Measurements from ENCODE around the gene SPATA45. TPM values are rescaled to one million over a fixed set of nuclear protein-coding genes. Genes with fewer than 3 reads are reported as not detected.

SPATA45 gene
- total and polyA plus RNA-seq, 12 donors, result 0.56 TPM; not detected in 11

DNA sequence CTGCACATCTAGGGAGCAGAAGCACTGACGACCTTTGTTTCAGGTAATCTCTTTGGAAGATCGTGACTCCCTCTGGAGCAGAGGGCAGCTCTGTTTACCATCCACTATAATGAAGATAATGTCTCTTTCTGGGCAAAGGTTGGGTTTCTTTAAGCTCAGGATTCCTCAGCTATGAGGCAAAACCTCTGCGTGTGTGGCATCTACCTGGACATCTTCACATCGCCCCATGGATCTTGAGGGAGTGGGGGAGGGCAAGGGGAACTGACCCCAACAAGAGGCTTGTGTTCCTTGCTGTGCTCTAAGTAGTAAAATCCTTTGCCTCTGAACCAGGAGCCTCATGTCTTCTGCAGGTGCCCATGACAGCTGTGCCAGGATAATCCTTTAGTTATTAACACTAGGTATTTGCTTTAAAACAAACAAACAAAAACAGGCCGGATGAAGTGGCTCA, 19.6 kb downstream of the SPATA45 start:
- no peak for DNase-seq
- Histone ChIP-seq H3K27me3 (no peaks in the 10 kb centered on the region), H3K4me1 (no peaks in the 10 kb centered on the region), H3K36me3 (no peaks in the 10 kb centered on the region), H3K9me3 (peaks cover 0 to 24% (median 8%) of the 10 kb centered on the region in 11 donors), H3K27ac (no peak overlapping the region), H3K4me3 (no peak overlapping the region)
- TF ChIP-seq, protein P1, sequence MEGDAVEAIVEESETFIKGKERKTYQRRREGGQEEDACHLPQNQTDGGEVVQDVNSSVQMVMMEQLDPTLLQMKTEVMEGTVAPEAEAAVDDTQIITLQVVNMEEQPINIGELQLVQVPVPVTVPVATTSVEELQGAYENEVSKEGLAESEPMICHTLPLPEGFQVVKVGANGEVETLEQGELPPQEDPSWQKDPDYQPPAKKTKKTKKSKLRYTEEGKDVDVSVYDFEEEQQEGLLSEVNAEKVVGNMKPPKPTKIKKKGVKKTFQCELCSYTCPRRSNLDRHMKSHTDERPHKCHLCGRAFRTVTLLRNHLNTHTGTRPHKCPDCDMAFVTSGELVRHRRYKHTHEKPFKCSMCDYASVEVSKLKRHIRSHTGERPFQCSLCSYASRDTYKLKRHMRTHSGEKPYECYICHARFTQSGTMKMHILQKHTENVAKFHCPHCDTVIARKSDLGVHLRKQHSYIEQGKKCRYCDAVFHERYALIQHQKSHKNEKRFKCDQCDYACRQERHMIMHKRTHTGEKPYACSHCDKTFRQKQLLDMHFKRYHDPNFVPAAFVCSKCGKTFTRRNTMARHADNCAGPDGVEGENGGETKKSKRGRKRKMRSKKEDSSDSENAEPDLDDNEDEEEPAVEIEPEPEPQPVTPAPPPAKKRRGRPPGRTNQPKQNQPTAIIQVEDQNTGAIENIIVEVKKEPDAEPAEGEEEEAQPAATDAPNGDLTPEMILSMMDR (IDR thresholded peaks at IDR 0.05), result no peak
- intact Hi-C loops (cut with DNase I), result loop anchor here in 1 of 10 donors (10.0 kb wide), 1 partner anchor 157 kb away; no protein-coding TSS in a partner anchor
- no peak for ATAC-seq
- WGBS, 2 donors, result 82 to 85% methylated on average over 5 of the region's 5 CpGs

DNA sequence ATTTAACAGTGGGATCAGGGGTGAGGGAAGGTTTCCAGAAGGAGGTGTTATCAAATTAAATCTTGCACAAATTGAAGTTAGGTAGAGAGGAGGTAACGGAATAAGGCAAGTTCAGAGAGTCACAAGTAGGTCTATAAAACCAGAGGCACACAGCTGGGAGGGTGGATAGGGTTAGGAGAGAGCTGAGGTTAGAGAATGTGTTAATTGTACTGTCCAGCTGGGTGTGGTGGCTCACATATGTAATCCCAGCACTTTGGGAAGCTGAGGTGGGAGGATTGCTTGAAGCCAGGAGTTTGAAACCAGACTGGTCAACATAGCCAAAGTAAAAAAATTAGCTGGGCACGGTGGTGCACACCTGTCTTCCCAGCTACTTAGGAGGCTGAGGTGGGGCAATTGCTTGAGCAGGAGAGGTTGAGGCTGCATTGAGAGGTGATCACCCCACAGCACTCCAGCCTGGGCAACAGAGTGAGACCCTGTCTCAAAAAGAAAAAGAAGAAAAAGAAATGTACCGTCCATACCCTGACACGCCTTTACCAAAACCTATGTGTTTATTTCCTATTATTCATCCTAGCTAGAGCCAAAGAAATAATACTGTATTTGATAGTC, 20.2 kb downstream of the SPATA45 start:
- intact Hi-C loops (cut with DNase I), result loop anchor here in 1 of 10 donors (10.0 kb wide), 1 partner anchor 158 kb away; no protein-coding TSS in a partner anchor
- Histone ChIP-seq H3K36me3 (no peaks in the 10 kb centered on the region), H3K4me1 (no peaks in the 10 kb centered on the region), H3K4me3 (no peak overlapping the region), H3K27me3 (no peaks in the 10 kb centered on the region), H3K9me3 (peaks cover 0 to 24% (median 8%) of the 10 kb centered on the region in 11 donors), H3K27ac (no peak overlapping the region)
- no peak for DNase-seq
- 94 to 95% methylated on average over 4 of the region's 4 CpGs for WGBS, 2 donors
- no peak for ATAC-seq
- TF ChIP-seq, protein P1 (IDR thresholded peaks at IDR 0.05), result no peak

DNA sequence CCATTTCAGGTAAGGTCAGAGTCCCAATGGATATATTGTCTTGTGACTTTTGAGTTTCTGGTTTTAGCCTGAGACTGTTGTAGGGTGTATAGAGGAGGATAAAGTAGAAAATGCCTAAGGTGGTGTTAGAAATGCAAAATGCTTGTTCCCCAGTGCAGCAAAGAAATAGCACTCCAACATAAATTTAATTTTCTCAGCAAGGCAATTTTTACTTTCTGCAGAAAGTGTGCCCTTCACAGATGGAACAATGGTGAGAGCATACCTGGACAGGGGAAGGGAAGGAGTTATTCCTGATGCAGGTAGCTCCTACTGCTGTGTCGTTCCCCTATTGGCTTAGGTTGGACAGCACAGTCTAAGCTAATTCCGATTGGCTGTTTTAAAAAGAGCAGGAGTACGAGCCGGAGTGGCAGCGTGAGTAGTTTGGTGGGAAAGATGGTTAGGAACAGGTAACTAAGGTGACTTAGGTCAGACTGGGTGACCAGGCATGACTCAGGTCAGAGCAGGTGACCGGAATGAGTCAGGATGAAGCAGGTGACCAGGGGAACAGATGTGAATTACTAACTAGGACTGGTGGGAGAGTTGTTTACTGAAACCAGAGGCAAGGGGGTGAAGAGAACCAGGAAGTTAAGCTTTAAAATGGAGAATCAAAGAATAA, 21.5 kb downstream of the SPATA45 start:
- TF ChIP-seq, protein P1 (IDR thresholded peaks at IDR 0.05), result no peak
- Histone ChIP-seq H3K4me3 (no peak overlapping the region), H3K36me3 (no peaks in the 10 kb centered on the region), H3K27ac (no peak overlapping the region), H3K9me3 (peaks cover 0 to 24% (median 8%) of the 10 kb centered on the region in 11 donors), H3K27me3 (no peaks in the 10 kb centered on the region), H3K4me1 (no peaks in the 10 kb centered on the region)
- intact Hi-C loops (cut with DNase I), result loop anchor here in 1 of 10 donors (10.0 kb wide), 1 partner anchor 159 kb away; no protein-coding TSS in a partner anchor
- DNase-seq (no peak), ATAC-seq (no peak)
- WGBS, 2 donors, result 95 to 97% methylated on average over 6 of the region's 6 CpGs

DNA sequence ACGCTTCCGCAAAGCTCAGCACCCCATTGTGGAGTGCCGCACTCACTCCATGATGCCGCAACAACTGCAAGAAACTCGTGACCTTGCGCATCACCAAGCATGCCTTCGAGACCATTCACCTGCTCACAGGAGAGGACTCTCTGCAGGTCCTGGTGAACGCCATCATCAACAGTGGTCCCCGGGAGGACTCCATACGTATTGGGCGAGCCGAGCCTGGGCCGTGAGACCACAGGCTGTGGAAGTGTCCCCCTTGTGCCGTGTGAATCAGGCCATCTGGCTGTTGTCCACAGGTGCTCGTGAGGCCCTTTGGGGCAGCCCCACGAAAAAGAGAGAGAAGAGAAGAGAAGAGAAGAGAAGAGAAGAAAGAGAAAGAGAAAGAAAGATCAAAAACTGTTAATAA, 23.2 kb downstream of the SPATA45 start:
- no peak overlapping the region for H3K4me3 ChIP-seq
- TF ChIP-seq, protein P1 (IDR thresholded peaks at IDR 0.05), result no peak
- no peak for DNase-seq
- 96 to 97% methylated on average over 16 of the region's 16 CpGs for WGBS, 2 donors
- H3K27me3 ChIP-seq, result no peaks in the 10 kb centered on the region
- intact Hi-C loops (cut with DNase I), result loop anchor here in 1 of 10 donors (10.0 kb wide), 1 partner anchor 161 kb away; no protein-coding TSS in a partner anchor
- no peak overlapping the region for H3K27ac ChIP-seq
- no peak for ATAC-seq
- peaks cover 0 to 24% (median 8%) of the 10 kb centered on the region in 11 donors for H3K9me3 ChIP-seq
- no peaks in the 10 kb centered on the region for H3K36me3 ChIP-seq
- peaks cover 0 to 13% (median 0%) of the 10 kb centered on the region in 9 donors for H3K4me1 ChIP-seq
